ENCODE measurements around the gene SELP.
"Not testable (repeated sequence)": the region's sequence is repeated elsewhere in the genome, so short reads cannot be mapped to it uniquely, and the experiment has no call there.

DNA sequence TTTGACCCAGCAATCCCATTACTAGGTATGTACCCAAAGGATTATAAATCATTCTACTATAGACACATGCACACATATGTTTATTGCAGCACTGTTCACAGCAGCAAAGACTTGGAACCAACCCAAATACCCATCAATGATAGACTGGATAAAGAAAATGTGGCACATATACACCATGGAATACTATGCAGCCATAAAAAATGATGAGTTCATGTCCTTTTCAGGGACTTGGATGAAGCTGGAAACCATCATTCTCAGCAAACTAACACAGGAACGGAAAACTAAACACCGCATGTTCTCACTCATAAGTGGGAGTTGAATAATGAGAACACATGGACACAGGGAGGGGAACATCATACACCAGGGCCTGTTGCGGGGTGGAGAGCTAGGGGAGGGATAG is 40.3 kb upstream of the SELP start:
- TF ChIP-seq, protein P1, sequence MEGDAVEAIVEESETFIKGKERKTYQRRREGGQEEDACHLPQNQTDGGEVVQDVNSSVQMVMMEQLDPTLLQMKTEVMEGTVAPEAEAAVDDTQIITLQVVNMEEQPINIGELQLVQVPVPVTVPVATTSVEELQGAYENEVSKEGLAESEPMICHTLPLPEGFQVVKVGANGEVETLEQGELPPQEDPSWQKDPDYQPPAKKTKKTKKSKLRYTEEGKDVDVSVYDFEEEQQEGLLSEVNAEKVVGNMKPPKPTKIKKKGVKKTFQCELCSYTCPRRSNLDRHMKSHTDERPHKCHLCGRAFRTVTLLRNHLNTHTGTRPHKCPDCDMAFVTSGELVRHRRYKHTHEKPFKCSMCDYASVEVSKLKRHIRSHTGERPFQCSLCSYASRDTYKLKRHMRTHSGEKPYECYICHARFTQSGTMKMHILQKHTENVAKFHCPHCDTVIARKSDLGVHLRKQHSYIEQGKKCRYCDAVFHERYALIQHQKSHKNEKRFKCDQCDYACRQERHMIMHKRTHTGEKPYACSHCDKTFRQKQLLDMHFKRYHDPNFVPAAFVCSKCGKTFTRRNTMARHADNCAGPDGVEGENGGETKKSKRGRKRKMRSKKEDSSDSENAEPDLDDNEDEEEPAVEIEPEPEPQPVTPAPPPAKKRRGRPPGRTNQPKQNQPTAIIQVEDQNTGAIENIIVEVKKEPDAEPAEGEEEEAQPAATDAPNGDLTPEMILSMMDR (IDR thresholded peaks at IDR 0.05), result not testable (repeated sequence)
- TF ChIP-seq ZFX (IDR thresholded peaks at IDR 0.05; ENCODE audit: borderline replicate concordance), result not testable (repeated sequence)
